HEK293 (cell line): ENCODE results near the gene ERBB2.

Experiments used
- CTCF ChIA-PET: fragments of 350-600 bp; formaldehyde crosslinking; extraction: SDS; loops from one replicate; lab custom pipeline; 2021; ENCODE audit warnings: antibody characterized with exemption; lab: Yijun Ruan, JAX
- POLR2A ChIA-PET: fragments of 300-600 bp; formaldehyde crosslinking; extraction: SDS; loops from one replicate; lab custom pipeline; 2020; ENCODE audit warnings: antibody characterized with exemption, inconsistent platforms; lab: Yijun Ruan, JAX
- H3K27ac ChIP-seq: fragments of 200-500 bp; sonication (Bioruptor generic); 2 replicates; pipeline ENCODE4 v1.5.1; 2014; ENCODE audit warnings: low read depth, low read length, control low read depth, inconsistent platforms; ENCODE audit errors: extremely low read depth
- H3K36me3 ChIP-seq, 2 experiments: fragments of 200-500 bp in 1 of 2; sonication (Bioruptor generic) in 1 of 2; 1 replicate in 1 of 2; 2 replicates in 1 of 2; pipeline ENCODE4 v1.5.1; 2014 to 2017; ENCODE audit warnings: inconsistent platforms in 2 of 2, low read length in 2 of 2; ENCODE audit not compliant: control insufficient read depth in 2 of 2, insufficient read depth in 1 of 2
- H3K4me1 ChIP-seq: fragments of 200-500 bp; sonication (Bioruptor generic); 2 replicates; pipeline ENCODE4 v1.5.1; 2014; ENCODE audit warnings: mild to moderate bottlenecking, low read length, inconsistent platforms; ENCODE audit not compliant: control insufficient read depth, insufficient read depth
- H3K4me3 ChIP-seq: 2 replicates; pipeline ENCODE4 v1.5.1; 2011; ENCODE audit warnings: low read depth, mild to moderate bottlenecking, control low read depth, low read length, moderate library complexity
- H3K9me3 ChIP-seq: fragments of 200-500 bp; sonication (Bioruptor generic); 2 replicates; pipeline ENCODE4 v1.5.1; 2014; ENCODE audit warnings: low read depth, low read length, inconsistent platforms; ENCODE audit not compliant: control insufficient read depth, insufficient read depth
- EGR2 ChIP-seq: fragments of 450-650 bp; formaldehyde crosslinking; IDR thresholded peaks from 2 replicates; pipeline ENCODE4 v1.5.1; 2016; ENCODE audit warnings: low read depth, missing biosample characterization, missing genetic modification characterization
- INSM2 ChIP-seq: fragments of 450-650 bp; formaldehyde crosslinking; IDR thresholded peaks from 2 replicates; pipeline ENCODE4 v1.5.1; 2016; ENCODE audit warnings: missing biosample characterization, missing genetic modification characterization
- KLF7 ChIP-seq: fragments of 450-650 bp; formaldehyde crosslinking; IDR thresholded peaks from 2 replicates; pipeline ENCODE4 v1.5.1; 2016; ENCODE audit warnings: missing biosample characterization, missing genetic modification characterization, borderline replicate concordance
- PRDM1 ChIP-seq: fragments of 450-650 bp; formaldehyde crosslinking; IDR thresholded peaks from 2 replicates; pipeline ENCODE4; 2016; ENCODE audit warnings: missing biosample characterization, missing genetic modification characterization
- PRDM10 ChIP-seq: fragments of 450-650 bp; formaldehyde crosslinking; IDR thresholded peaks from 2 replicates; pipeline ENCODE4 v1.5.1; 2016; ENCODE audit warnings: missing biosample characterization, missing genetic modification characterization
- SCRT1 ChIP-seq: fragments of 450-650 bp; formaldehyde crosslinking; IDR thresholded peaks from 2 replicates; pipeline ENCODE4 v1.5.1; 2016; ENCODE audit warnings: missing biosample characterization, missing genetic modification characterization, borderline replicate concordance
- ZBTB17 ChIP-seq: fragments of 450-650 bp; formaldehyde crosslinking; IDR thresholded peaks from 2 replicates; pipeline ENCODE4 v1.5.1; 2016; ENCODE audit warnings: missing biosample characterization, missing genetic modification characterization
- ZBTB49 ChIP-seq: fragments of 450-650 bp; formaldehyde crosslinking; IDR thresholded peaks from 2 replicates; pipeline ENCODE4 v1.5.1; 2016; ENCODE audit warnings: missing biosample characterization, missing genetic modification characterization, low read depth
- ZFHX2 ChIP-seq: fragments of 450-650 bp; formaldehyde crosslinking; conservative IDR thresholded peaks from 2 replicates; pipeline ENCODE4 v1.5.1; 2016; ENCODE audit warnings: missing biosample characterization, missing genetic modification characterization
- ZFP37 ChIP-seq: fragments of 450-650 bp; formaldehyde crosslinking; IDR thresholded peaks from 2 replicates; pipeline ENCODE4 v1.5.1; 2016; ENCODE audit warnings: missing biosample characterization, missing genetic modification characterization
- ZFP69B ChIP-seq: fragments of 450-650 bp; formaldehyde crosslinking; IDR thresholded peaks from 2 replicates; pipeline ENCODE4 v1.5.1; 2016; ENCODE audit warnings: missing biosample characterization, missing genetic modification characterization
- ZNF121 ChIP-seq: fragments of 450-650 bp; formaldehyde crosslinking; IDR thresholded peaks from 2 replicates; pipeline ENCODE4 v1.5.1; 2016; ENCODE audit warnings: missing biosample characterization, missing genetic modification characterization
- ZNF169 ChIP-seq: fragments of 450-650 bp; formaldehyde crosslinking; IDR thresholded peaks from 2 replicates; pipeline ENCODE4 v1.5.1; 2016; ENCODE audit warnings: missing biosample characterization, missing genetic modification characterization
- ZNF202 ChIP-seq: fragments of 450-650 bp; formaldehyde crosslinking; IDR thresholded peaks from 2 replicates; pipeline ENCODE4 v1.5.1; 2016; ENCODE audit warnings: missing biosample characterization, missing genetic modification characterization, borderline replicate concordance
- ZNF266 ChIP-seq: fragments of 450-650 bp; formaldehyde crosslinking; IDR thresholded peaks from 2 replicates; pipeline ENCODE4 v1.5.1; 2016; ENCODE audit warnings: missing biosample characterization, missing genetic modification characterization, low read depth
- ZNF292 ChIP-seq: fragments of 450-650 bp; formaldehyde crosslinking; IDR thresholded peaks from 2 replicates; pipeline ENCODE4 v1.5.1; 2016; ENCODE audit warnings: low read depth, missing biosample characterization, missing genetic modification characterization, borderline replicate concordance
- ZNF311 ChIP-seq: fragments of 450-650 bp; formaldehyde crosslinking; IDR thresholded peaks from 2 replicates; pipeline ENCODE4 v1.5.1; 2017; ENCODE audit warnings: missing biosample characterization, missing genetic modification characterization, borderline replicate concordance
- ZNF362 ChIP-seq: fragments of 450-650 bp; formaldehyde crosslinking; IDR thresholded peaks from 2 replicates; pipeline ENCODE4 v1.5.1; 2016; ENCODE audit warnings: missing biosample characterization, missing genetic modification characterization
- ZNF521 ChIP-seq: fragments of 450-650 bp; formaldehyde crosslinking; IDR thresholded peaks from 2 replicates; pipeline ENCODE4 v1.5.1; 2017; ENCODE audit warnings: missing biosample characterization, mild to moderate bottlenecking, missing genetic modification characterization
- ZNF561 ChIP-seq: fragments of 450-650 bp; IDR thresholded peaks from 2 replicates; pipeline ENCODE4 v1.5.1; 2018; ENCODE audit warnings: missing biosample characterization, missing genetic modification characterization, borderline replicate concordance
- ZNF629 ChIP-seq: fragments of 450-650 bp; formaldehyde crosslinking; IDR thresholded peaks from 2 replicates; pipeline ENCODE4 v1.5.1; 2017; ENCODE audit warnings: missing biosample characterization, missing genetic modification characterization
- ZNF76 ChIP-seq: fragments of 450-650 bp; formaldehyde crosslinking; IDR thresholded peaks from 2 replicates; pipeline ENCODE4; 2016; ENCODE audit warnings: low read depth, missing biosample characterization, missing genetic modification characterization, borderline replicate concordance
- ZNF791 ChIP-seq: fragments of 450-650 bp; formaldehyde crosslinking; IDR thresholded peaks from 2 replicates; pipeline ENCODE4 v1.5.1; 2016; ENCODE audit warnings: missing biosample characterization, missing genetic modification characterization
- ZSCAN30 ChIP-seq: fragments of 450-650 bp; IDR thresholded peaks from 2 replicates; pipeline ENCODE4 v1.5.1; 2018; ENCODE audit warnings: missing biosample characterization, mild to moderate bottlenecking, missing genetic modification characterization, moderate library complexity
- TF ChIP-seq, protein P1 (sequence below): fragments of 450-650 bp; formaldehyde crosslinking; IDR thresholded peaks from 2 replicates; pipeline ENCODE4 v1.5.1; 2016; ENCODE audit warnings: missing biosample characterization, missing genetic modification characterization

Gene ERBB2

GRCh38 chr17:39703913-39704312 is 4.0 kb downstream of the ERBB2 start:
- H3K4me3 ChIP-seq = no peak overlapping the region
- no peaks in the 10 kb centered on the region for H3K9me3 ChIP-seq
- CTCF ChIA-PET = interaction anchor here (0.7 to 1.5 kb wide), 4 partner anchors 69 to 372 kb away, joined by 3 to 4 read pairs (median 3); no protein-coding TSS in a partner anchor
- H3K36me3 ChIP-seq = peaks cover 3 to 41% of the 10 kb centered on the region in 2 experiments; a peak in 1 of 3 replicates
- H3K27ac ChIP-seq = no peak overlapping the region
- POLR2A ChIA-PET = no interaction called here
- H3K4me1 ChIP-seq = peaks cover 13% of the 10 kb centered on the region; the same call in 1 of the 2 replicates
- TF ChIP-seq ZNF202 (tag by site-specific recombination) (no peak), KLF7 (tag by site-specific recombination) (no peak), ZSCAN30 (tag by site-specific recombination) (no peak), ZNF169 (no peak), ZNF791 (tag by site-specific recombination) (no peak), ZNF521 (tag by site-specific recombination) (no peak), ZNF76 (tag by site-specific recombination) (no peak), ZNF121 (tag by site-specific recombination) (no peak), ZNF561 (no peak), ZNF362 (tag by site-specific recombination) (no peak), ZFP37 (tag by site-specific recombination) (no peak), ZNF292 (tag by site-specific recombination) (no peak), ZBTB17 (no peak), PRDM10 (tag by site-specific recombination) (no peak), ZNF311 (tag by site-specific recombination) (no peak), ZNF266 (tag by site-specific recombination) (no peak)

- CTCF ChIA-PET = no interaction called here
- POLR2A ChIA-PET = no interaction called here
- H3K27ac ChIP-seq = no peak overlapping the region
- H3K4me3 ChIP-seq = no peak overlapping the region
- H3K36me3 ChIP-seq = peaks cover 7 to 51% of the 10 kb centered on the region in 2 experiments
- H3K4me1 ChIP-seq = peaks cover 9% of the 10 kb centered on the region; the same call in 1 of the 2 replicates
- H3K9me3 ChIP-seq = no peaks in the 10 kb centered on the region
- no peak for TF ChIP-seq ZFP69B
- TF ChIP-seq, protein P1, sequence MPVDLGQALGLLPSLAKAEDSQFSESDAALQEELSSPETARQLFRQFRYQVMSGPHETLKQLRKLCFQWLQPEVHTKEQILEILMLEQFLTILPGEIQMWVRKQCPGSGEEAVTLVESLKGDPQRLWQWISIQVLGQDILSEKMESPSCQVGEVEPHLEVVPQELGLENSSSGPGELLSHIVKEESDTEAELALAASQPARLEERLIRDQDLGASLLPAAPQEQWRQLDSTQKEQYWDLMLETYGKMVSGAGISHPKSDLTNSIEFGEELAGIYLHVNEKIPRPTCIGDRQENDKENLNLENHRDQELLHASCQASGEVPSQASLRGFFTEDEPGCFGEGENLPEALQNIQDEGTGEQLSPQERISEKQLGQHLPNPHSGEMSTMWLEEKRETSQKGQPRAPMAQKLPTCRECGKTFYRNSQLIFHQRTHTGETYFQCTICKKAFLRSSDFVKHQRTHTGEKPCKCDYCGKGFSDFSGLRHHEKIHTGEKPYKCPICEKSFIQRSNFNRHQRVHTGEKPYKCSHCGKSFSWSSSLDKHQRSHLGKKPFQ (tag by site-specific recombination) = no peak
- TF ChIP-seq EGR2 (tag by site-specific recombination) = peak; percentile 78
- TF ChIP-seq ZBTB49 = no peak
- peak; percentile 57; the same call in 1 of the 2 replicates for TF ChIP-seq SCRT1 (tag by site-specific recombination)
- peak; percentile 67 for TF ChIP-seq ZFHX2 (tag by site-specific recombination)
- TF ChIP-seq ZNF629 (tag by site-specific recombination) = no peak
- no peak for TF ChIP-seq INSM2 (tag by site-specific recombination)
- no peak for TF ChIP-seq PRDM1 (tag by site-specific recombination)
Measured at GRCh38 chr17:39704821-39705551, 5.1 kb downstream of the ERBB2 start.
